HG02759 (cell line): ENCODE measurements around the gene NR4A3.

Experiments used
- ATAC-seq: cut with Tn5 transposase; IDR thresholded peaks from one replicate; pipeline ENCODE4 v1.9.1; 2021; ENCODE audit warnings: mild to moderate bottlenecking, moderate library complexity; ENCODE audit not compliant: unreplicated experiment

Gene NR4A3

DNA sequence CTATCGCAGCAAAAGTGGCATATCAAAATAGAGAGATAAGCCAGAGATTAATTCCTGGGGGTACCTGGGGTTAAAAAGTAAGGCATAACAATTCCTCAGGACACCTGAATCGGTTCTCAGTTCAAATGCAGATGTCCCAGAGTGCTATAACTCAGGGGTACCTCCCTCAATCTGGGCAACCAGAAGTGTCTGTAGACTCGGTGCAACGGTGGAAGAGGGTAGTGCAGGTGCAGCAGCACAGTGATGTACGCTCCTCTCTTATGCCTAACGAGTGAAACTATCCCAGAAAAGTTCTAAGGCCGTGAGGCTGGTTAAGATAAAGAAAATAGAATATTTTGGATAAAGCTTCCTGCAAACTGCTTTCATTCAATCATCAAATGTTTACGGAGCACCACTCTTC lies 7.9 kb upstream of the NR4A3 start:
- ATAC-seq, result no peak

GRCh38 chr9:99814359-99814758 lies 7.3 kb upstream of the NR4A3 start:
- no peak for ATAC-seq

- no peak for ATAC-seq
Measured at GRCh38 chr9:99816392-99816791, 5.3 kb upstream of the NR4A3 start.

- ATAC-seq, result no peak
Measured at GRCh38 chr9:99818500-99818899, 3.2 kb upstream of the NR4A3 start.

GRCh38 chr9:99819123-99819855 lies 2.4 kb upstream of the NR4A3 start:
- ATAC-seq, result peak; percentile 58

DNA sequence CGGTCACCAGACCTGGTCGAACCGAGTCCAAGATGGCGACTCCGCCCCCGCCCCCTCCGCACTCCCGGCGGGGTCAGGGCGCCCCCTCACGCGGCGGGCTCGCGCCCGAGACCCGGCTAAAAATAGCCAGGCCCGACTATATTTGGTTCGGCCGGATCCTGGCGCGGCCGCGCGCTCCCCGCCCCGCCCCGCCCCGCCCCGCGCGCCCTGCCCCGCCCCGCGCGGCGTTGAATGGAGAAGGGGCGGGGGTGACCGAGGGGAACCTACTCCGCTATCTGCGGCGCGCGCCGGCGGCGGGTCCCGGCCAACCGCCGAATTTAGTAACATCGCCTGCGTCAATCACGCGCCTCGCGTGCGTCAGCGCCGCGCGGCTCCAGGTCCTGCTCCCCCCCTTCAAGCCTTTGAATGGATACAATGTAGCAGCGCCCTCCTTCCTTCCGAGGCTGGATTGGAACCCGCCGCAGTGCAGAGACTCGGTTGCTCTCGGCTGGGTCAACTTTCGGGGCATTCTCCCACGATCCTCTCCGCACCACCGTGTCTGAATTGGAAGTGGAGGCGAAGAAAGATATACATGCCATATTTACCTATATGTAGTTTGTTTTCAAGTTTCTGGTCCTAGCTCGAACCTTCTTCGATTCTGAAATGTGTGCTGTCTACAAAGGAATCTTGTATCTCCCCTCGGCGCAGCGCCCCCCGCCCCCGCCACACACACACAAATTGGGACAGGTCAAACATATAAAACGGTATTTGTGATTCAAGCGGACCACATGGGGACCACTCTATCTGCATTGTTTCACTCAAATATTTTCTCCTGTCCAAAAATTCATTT lies 1.6 kb upstream of the NR4A3 start:
- ATAC-seq, result peak; percentile 53

GRCh38 chr9:99820685-99821395 lies 845 bp upstream of the NR4A3 start:
- no peak for ATAC-seq

GRCh38 chr9:99822109-99822805 lies 572 bp downstream of the NR4A3 start:
- no peak for ATAC-seq

DNA sequence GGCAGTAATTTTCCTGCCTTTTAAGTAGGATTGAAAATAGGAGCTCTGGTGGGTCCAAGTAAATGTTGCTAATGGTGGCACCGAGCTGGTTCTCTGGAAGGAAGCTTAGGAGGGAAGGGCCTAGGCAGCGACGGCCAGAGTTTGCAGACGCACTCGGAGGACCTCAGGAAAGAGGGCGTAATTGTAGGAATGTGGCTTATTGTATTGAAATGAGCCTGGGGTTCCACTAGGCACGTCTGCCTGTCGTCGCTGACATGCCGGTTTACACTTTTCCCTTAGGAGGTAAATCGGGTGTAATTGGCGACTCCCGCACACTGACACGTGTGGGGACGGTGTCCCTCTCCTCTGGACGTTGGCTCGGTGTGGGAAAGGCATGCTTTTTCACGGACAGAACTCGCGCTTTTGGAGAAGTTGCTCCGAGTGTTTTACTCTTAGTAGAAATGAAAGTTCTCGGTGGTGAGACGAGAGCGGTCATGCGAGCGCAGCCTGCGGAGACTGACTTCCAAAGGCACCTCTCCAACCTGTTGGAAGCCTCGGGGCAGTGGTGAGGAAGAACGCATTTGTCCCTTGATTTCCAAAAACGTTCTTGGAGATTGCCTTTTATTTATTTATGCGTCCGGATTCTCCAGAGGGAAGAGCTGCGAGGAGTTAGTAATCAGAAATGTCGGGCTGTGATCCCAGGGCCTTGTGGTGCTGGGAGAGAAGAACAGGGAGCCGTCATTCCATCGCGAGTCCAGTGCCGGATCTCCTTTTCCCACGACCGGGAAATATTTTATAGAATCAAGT lies 1.3 kb downstream of the NR4A3 start:
- no peak for ATAC-seq

DNA sequence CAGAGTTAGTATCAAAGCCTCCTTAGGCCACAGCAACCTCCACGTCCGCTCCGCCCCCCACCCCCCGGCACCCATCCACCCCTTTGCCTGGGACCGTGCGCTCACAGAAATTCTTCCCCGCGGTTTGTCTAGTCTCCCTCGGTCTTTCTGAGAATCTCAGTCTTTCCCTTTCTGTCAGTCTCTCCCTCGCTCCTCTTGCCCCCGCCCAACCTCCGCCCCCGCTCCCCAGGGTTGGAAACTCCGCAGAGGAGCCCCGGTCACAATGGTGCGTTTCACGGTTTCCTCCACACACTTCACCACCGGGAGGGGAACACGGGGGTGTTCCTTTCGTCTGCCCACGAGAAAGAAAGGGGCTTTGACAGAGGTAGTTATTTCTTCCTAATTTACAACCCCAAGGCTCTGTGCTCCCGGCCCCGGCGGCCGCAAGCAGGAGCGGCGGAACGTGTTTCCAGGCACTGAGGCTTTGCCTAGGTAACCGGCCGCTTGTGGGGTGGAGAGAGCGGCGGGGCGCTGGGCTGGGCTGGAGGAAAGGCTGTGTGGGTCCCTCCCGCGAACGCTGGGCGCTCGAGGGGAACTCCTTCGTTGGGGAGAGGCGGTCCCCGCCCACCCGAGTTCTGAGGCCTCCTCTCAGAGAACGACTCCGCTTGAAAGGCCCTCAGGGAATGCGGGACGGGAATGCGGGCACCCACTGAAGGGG lies 2.1 kb downstream of the NR4A3 start:
- ATAC-seq, result no peak

- no peak for ATAC-seq
Measured at GRCh38 chr9:99824378-99825171, 2.9 kb downstream of the NR4A3 start.

GRCh38 chr9:99825172-99826046 lies 3.7 kb downstream of the NR4A3 start:
- ATAC-seq, result no peak

DNA sequence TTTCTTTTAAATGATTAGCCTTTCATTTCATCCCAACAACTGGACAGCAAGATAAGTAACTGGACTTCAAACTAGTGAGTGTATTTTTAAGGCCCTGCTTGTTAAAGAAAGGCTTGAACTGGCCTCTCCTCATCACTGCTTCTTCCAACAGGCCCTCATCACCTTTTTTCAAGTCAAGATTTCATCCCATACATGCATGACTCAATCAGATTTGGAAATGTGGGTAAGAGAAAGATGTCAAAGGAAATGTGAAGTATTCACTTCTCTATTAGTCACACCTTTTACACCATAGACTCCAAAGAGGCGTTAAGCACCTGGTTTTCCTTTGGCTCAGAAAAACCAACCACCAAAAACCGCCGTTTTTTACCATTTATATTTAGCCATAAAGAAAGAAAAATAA lies 4.9 kb downstream of the NR4A3 start:
- no peak for ATAC-seq

DNA sequence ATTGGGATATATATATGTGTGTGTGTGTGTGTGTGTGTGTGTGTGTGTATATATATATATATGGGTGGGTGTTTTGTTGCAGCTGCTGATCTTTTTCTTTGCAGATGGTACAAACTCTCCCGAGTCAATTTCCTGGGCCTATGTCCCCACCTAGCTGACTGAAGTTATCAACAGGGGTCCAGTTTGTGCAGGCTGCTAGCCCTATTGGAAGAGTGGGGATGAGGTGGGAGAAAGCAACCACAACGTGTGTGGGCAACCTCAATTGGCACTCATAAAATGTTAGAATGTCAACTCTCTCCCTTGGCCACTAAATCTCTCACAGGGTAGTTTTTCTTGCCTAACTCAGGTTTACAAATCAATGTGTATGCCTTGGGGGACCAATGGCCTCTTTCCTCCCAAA lies 5.6 kb downstream of the NR4A3 start:
- ATAC-seq, result no peak

DNA sequence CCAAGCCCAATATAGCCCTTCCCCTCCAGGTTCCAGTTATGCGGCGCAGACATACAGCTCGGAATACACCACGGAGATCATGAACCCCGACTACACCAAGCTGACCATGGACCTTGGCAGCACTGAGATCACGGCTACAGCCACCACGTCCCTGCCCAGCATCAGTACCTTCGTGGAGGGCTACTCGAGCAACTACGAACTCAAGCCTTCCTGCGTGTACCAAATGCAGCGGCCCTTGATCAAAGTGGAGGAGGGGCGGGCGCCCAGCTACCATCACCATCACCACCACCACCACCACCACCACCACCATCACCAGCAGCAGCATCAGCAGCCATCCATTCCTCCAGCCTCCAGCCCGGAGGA lies 6.3 kb downstream of the NR4A3 start:
- ATAC-seq, result no peak

DNA sequence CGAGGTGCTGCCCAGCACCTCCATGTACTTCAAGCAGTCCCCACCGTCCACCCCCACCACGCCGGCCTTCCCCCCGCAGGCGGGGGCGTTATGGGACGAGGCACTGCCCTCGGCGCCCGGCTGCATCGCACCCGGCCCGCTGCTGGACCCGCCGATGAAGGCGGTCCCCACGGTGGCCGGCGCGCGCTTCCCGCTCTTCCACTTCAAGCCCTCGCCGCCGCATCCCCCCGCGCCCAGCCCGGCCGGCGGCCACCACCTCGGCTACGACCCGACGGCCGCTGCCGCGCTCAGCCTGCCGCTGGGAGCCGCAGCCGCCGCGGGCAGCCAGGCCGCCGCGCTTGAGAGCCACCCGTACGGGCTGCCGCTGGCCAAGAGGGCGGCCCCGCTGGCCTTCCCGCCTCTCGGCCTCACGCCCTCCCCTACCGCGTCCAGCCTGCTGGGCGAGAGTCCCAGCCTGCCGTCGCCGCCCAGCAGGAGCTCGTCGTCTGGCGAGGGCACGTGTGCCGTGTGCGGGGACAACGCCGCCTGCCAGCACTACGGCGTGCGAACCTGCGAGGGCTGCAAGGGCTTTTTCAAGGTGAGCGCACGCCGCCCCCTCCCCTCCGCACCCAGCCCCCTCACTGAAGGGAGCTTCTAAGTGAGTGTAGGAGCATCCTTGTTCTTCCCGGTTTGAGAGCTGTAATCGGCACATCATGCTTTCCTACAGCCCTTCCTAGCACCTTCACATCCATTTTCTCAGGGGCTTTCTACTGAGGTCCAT lies 6.9 kb downstream of the NR4A3 start:
- no peak for ATAC-seq

GRCh38 chr9:99831857-99832557 lies 10.3 kb downstream of the NR4A3 start:
- ATAC-seq, result no peak
